WTC11 (cell line): ENCODE data around the gene GRID2.

Source experiments
- MYBL2 ChIP-seq: sonication (generic); formaldehyde crosslinking; IDR thresholded peaks from 2 replicates; pipeline ENCODE4 v1.8.1; 2023; ENCODE audit warnings: mild to moderate bottlenecking, moderate library complexity, missing genetic modification reagents
- NFE2L1 ChIP-seq: sonication (generic); formaldehyde crosslinking; IDR thresholded peaks from 2 replicates; pipeline ENCODE4 v1.8.1; 2023; ENCODE audit warnings: missing genetic modification reagents
- PREB ChIP-seq: sonication (generic); formaldehyde crosslinking; IDR thresholded peaks from 2 replicates; pipeline ENCODE4 v1.8.1; 2022; ENCODE audit warnings: mild to moderate bottlenecking, missing genetic modification reagents, moderate library complexity, borderline replicate concordance
- ZNF281 ChIP-seq: sonication (generic); formaldehyde crosslinking; IDR thresholded peaks from 2 replicates; pipeline ENCODE4 v1.8.0; 2023; ENCODE audit warnings: mild to moderate bottlenecking, missing genetic modification reagents
- TF ChIP-seq, protein P1 (sequence below): fragments of 200-600 bp; IDR thresholded peaks from 2 replicates; pipeline ENCODE4 v1.8.0; 2022; ENCODE audit warnings: antibody characterized with exemption

- TF ChIP-seq, protein P1, sequence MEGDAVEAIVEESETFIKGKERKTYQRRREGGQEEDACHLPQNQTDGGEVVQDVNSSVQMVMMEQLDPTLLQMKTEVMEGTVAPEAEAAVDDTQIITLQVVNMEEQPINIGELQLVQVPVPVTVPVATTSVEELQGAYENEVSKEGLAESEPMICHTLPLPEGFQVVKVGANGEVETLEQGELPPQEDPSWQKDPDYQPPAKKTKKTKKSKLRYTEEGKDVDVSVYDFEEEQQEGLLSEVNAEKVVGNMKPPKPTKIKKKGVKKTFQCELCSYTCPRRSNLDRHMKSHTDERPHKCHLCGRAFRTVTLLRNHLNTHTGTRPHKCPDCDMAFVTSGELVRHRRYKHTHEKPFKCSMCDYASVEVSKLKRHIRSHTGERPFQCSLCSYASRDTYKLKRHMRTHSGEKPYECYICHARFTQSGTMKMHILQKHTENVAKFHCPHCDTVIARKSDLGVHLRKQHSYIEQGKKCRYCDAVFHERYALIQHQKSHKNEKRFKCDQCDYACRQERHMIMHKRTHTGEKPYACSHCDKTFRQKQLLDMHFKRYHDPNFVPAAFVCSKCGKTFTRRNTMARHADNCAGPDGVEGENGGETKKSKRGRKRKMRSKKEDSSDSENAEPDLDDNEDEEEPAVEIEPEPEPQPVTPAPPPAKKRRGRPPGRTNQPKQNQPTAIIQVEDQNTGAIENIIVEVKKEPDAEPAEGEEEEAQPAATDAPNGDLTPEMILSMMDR = no peak
- no peak for TF ChIP-seq ZNF281 (CRISPR knock-in tag)
- no peak for TF ChIP-seq NFE2L1 (CRISPR knock-in tag)
- no peak for TF ChIP-seq PREB
- no peak for TF ChIP-seq MYBL2 (CRISPR knock-in tag)
These were observed 1442.3 kb downstream of the GRID2 start for GRCh38 chr4:93746031-93746430.
